ENCODE measurements around the gene CLEC1B.

DNA sequence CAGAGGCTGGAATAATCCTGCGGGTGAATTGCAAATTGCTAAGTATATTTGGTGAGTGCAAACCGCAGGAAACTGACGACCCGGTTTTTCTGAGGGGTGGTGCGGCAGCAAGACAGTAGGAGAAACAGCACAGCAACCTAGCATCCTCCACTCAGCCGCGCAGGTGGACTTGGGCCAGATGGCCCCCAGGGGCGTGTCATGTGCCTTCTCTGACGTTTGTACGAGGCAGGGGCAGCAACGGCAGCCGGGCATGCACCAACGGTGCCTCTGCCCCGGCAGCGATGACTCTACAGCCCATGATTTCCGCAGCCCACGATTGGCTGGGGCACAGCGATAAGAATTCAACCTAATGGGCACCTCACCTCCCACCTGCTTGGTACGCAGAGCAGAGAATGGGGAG is 55.7 kb downstream of the CLEC1B start:
- TF ChIP-seq FOXP2 (optimal IDR thresholded peaks at IDR 0.05; ENCODE audit: control extremely low read depth, extremely low read length, insufficient read depth) (no peak), EZH2 (IDR thresholded peaks at IDR 0.05) (no peak)

All from SK-N-MC (cell line).